ENCODE data around the gene ASB16. TPM values are rescaled to one million over a fixed set of nuclear protein-coding genes. Genes with fewer than 3 reads are reported as not detected.

ASB16 gene
- total and polyA plus RNA-seq, 9 of the 15 experiments (the other 6 are each of a cell fraction or from before 2014, with no cell fraction given): 0.03 to 0.07 TPM; not detected in 7

GRCh38 chr17:44221084-44221861 lies 50.8 kb downstream of the ASB16 start (continued):
- TF ChIP-seq KDM5B (IDR thresholded peaks at IDR 0.05; ENCODE audit: insufficient replicate concordance, low read depth, low read length) (peak; percentile 65), E2F1 (CRISPR knock-in tag; IDR thresholded peaks at IDR 0.05) (no peak), SUPT5H (IDR thresholded peaks at IDR 0.05) (peak; percentile 28), VEZF1 (CRISPR knock-in tag; IDR thresholded peaks at IDR 0.05) (peak; percentile 78), HDAC3 (IDR thresholded peaks at IDR 0.05; ENCODE audit: borderline replicate concordance, partially characterized antibody) (no peak), HSF4 (CRISPR knock-in tag; IDR thresholded peaks at IDR 0.05; ENCODE audit: borderline replicate concordance) (no peak), SRF (CRISPR knock-in tag; IDR thresholded peaks at IDR 0.05) (0 out of 4 replicates have a peak, but pooled peaks of 1 of the 2 experiments have one; percentile 17), POLR2AphosphoS2 (IDR thresholded peaks at IDR 0.05; ENCODE audit: low read length) (no peak), HDAC2 (IDR thresholded peaks at IDR 0.05) (peak; percentile 37; the same call in 1 of the 2 replicates), HES1 (IDR thresholded peaks at IDR 0.05; ENCODE audit: low read depth) (no peak), POLR2B (IDR thresholded peaks at IDR 0.05; ENCODE audit: low read depth, partially characterized antibody) (peak; percentile 18), MXI1 (IDR thresholded peaks at IDR 0.05; ENCODE audit: low read depth, low read length) (no peak), DDX20 (tag; IDR thresholded peaks at IDR 0.05; ENCODE audit: low read depth) (no peak), ZNF124 (CRISPR knock-in tag; IDR thresholded peaks at IDR 0.05) (no peak), HBP1 (CRISPR knock-in tag; IDR thresholded peaks at IDR 0.05) (no peak), LARP7 (IDR thresholded peaks at IDR 0.05) (no peak), ZNF778 (CRISPR knock-in tag; IDR thresholded peaks at IDR 0.05) (no peak), ARID2 (IDR thresholded peaks at IDR 0.05) (no peak), EHMT2 (IDR thresholded peaks at IDR 0.05) (no peak), WHSC1 (IDR thresholded peaks at IDR 0.05; ENCODE audit: low read length) (no peak), ZNF384 (IDR thresholded peaks at IDR 0.05; ENCODE audit: low read depth, low read length) (peak; percentile 66), GABPB2 (CRISPR knock-in tag; conservative IDR thresholded peaks at IDR 0.05) (no peak), ZNF347 (CRISPR knock-in tag; IDR thresholded peaks at IDR 0.05; ENCODE audit: low read depth) (no peak), MLLT1 (IDR thresholded peaks at IDR 0.05) (no peak)
